H1 (cell line): Measurements from ENCODE around the gene KCMF1. TPM values are rescaled to one million over a fixed set of nuclear protein-coding genes. Genes with fewer than 3 reads are reported as not detected.

ENCODE experiments used
- CTCF ChIA-PET: fragments of 300-600 bp; sonication (Branson Sonifier 250); formaldehyde crosslinking; loops from one replicate; lab custom pipeline; 2021; ENCODE audit not compliant: partially characterized antibody; lab: Charles Lee
- POLR2A ChIA-PET: fragments of 300-600 bp; sonication (Branson Sonifier 250); formaldehyde crosslinking; loops from one replicate; lab custom pipeline; 2021; ENCODE audit warnings: inconsistent platforms; ENCODE audit not compliant: partially characterized antibody; lab: Charles Lee
- DNase-seq, 2 experiments: peaks; one replicate each; pipeline versions ENCODE4 v3.0.0 to v3.0.0-alpha.2; 2010 to 2022; ENCODE audit warnings: low spot score in 2 of 2, low read depth in 1 of 2, mixed read lengths in 1 of 2
- FAIRE-seq: peaks from 2 replicates; lab custom pipeline; 2011; peaks lifted over from hg19 to GRCh38; lab: Jason Lieb, UNC
- H2AFZ ChIP-seq: 2 replicates; pipeline ENCODE4 v1.8.1; 2012; ENCODE audit warnings: low read length, inconsistent platforms
- H2AK5ac ChIP-seq: 2 replicates; pipeline ENCODE4 v1.6.1; 2013; ENCODE audit warnings: low read depth, low read length
- H2BK120ac ChIP-seq: replicated peaks from 2 replicates; pipeline ENCODE3; 2013; ENCODE audit warnings: low read depth, low read length, inconsistent platforms
- H2BK12ac ChIP-seq: 2 replicates; pipeline ENCODE4 v1.6.1; 2013; ENCODE audit warnings: low read depth, low read length
- H2BK15ac ChIP-seq: 2 replicates; pipeline ENCODE4 v1.6.1; 2013; ENCODE audit warnings: low read length
- H2BK20ac ChIP-seq: 2 replicates; pipeline ENCODE4 v1.6.1; 2013; ENCODE audit warnings: low read length
- H2BK5ac ChIP-seq: 2 replicates; pipeline ENCODE4 v1.6.1; 2013; ENCODE audit warnings: low read depth, low read length
- H3K14ac ChIP-seq: 2 replicates; pipeline ENCODE4 v1.6.1; 2013; ENCODE audit warnings: inconsistent platforms; ENCODE audit not compliant: insufficient read length
- H3K18ac ChIP-seq: 2 replicates; pipeline ENCODE4 v1.6.1; 2013; ENCODE audit warnings: low read length; ENCODE audit errors: extremely low read depth
- H3K23ac ChIP-seq: 2 replicates; pipeline ENCODE4 v1.6.1; 2013; ENCODE audit warnings: inconsistent platforms; ENCODE audit not compliant: insufficient read length
- H3K23me2 ChIP-seq: 2 replicates; pipeline ENCODE4 v1.6.1; 2013; ENCODE audit warnings: low read depth, low read length
- H3K27ac ChIP-seq: 2 replicates; pipeline ENCODE4 v1.6.1; 2011; ENCODE audit warnings: low read depth, low read length, inconsistent platforms
- H3K27me3 ChIP-seq, 4 experiments: replicated peaks in 1 of 4; 1 replicate in 1 of 4; 2 replicates in 3 of 4; pipeline versions ENCODE4 v1.6.1 to v1.8.1; 2011 to 2013; ENCODE audit warnings: low read length in 3 of 4, mild to moderate bottlenecking in 3 of 4, inconsistent platforms in 2 of 4, mixed read lengths in 2 of 4, moderate library complexity in 1 of 4; ENCODE audit not compliant: control insufficient read depth in 3 of 4, insufficient read depth in 3 of 4; ENCODE audit errors: extremely low read depth in 1 of 4
- H3K36me3 ChIP-seq, 4 experiments: 2 replicates each; pipeline versions ENCODE4 v1.6.1 to v1.8.1; 2011 to 2013; ENCODE audit warnings: mild to moderate bottlenecking in 4 of 4, low read length in 3 of 4, moderate library complexity in 2 of 4, control low read depth in 1 of 4, inconsistent platforms in 1 of 4; ENCODE audit not compliant: insufficient read depth in 4 of 4, control insufficient read depth in 2 of 4
- H3K4ac ChIP-seq: replicated peaks from 2 replicates; pipeline ENCODE3; 2013; ENCODE audit warnings: low read length, low read depth, mixed read lengths, inconsistent platforms; ENCODE audit not compliant: insufficient read length
- H3K4me1 ChIP-seq, 4 experiments: replicated peaks in 1 of 4; 1 replicate in 1 of 4; 2 replicates in 3 of 4; pipeline versions ENCODE4 v1.6.1 to v1.8.1; 2011 to 2013; ENCODE audit warnings: low read length in 3 of 4, inconsistent platforms in 2 of 4, mixed read lengths in 1 of 4; ENCODE audit not compliant: insufficient read depth in 4 of 4, control insufficient read depth in 3 of 4
- H3K4me2 ChIP-seq, 2 experiments: 2 replicates each; pipeline versions ENCODE4 v1.6.1 to v1.8.1; 2011 to 2013; ENCODE audit warnings: low read depth in 2 of 2, low read length in 2 of 2, control low read depth in 1 of 2, inconsistent platforms in 1 of 2, mild to moderate bottlenecking in 1 of 2; ENCODE audit not compliant: insufficient read depth in 1 of 2
- H3K4me3 ChIP-seq, 4 experiments: fragments of 200-600, 300-600 bp in 1 of 4; sonication (generic), shearing (Covaris generic), sonication (Bioruptor Twin) in 1 of 4; 2 replicates each; pipeline versions ENCODE4 v1.5.1 to v1.8.1; 2011 to 2016; ENCODE audit warnings: low read length in 4 of 4, low read depth in 3 of 4, control low read depth in 2 of 4, inconsistent platforms in 2 of 4, mild to moderate bottlenecking in 2 of 4, mixed read lengths in 1 of 4, moderate library complexity in 1 of 4; ENCODE audit not compliant: insufficient read depth in 2 of 4; ENCODE audit errors: extremely low read depth in 1 of 4
- H3K56ac ChIP-seq: replicated peaks from 2 replicates; pipeline ENCODE3; 2013; ENCODE audit warnings: low read depth, mild to moderate bottlenecking, mixed read lengths, low read length, inconsistent platforms; ENCODE audit not compliant: insufficient read length
- H3K79me1 ChIP-seq: 2 replicates; pipeline ENCODE4 v1.6.1; 2013; ENCODE audit warnings: low read depth, low read length, control low read depth
- H3K79me2 ChIP-seq, 2 experiments: 2 replicates each; pipeline versions ENCODE4 v1.6.1 to v1.8.1; 2012 to 2013; ENCODE audit warnings: low read length in 2 of 2, mild to moderate bottlenecking in 2 of 2, inconsistent platforms in 1 of 2; ENCODE audit not compliant: insufficient read depth in 2 of 2, control insufficient read depth in 1 of 2
- H3K9ac ChIP-seq, 4 experiments: replicated peaks in 1 of 4; 1 replicate in 1 of 4; 2 replicates in 3 of 4; pipeline versions ENCODE4 v1.6.1 to v1.8.1; 2011 to 2013; ENCODE audit warnings: low read depth in 3 of 4, low read length in 3 of 4, control low read depth in 2 of 4, mild to moderate bottlenecking in 2 of 4, moderate library complexity in 2 of 4, inconsistent platforms in 1 of 4; ENCODE audit errors: extremely low read depth in 1 of 4
- H3K9me3 ChIP-seq, 2 experiments: 2 replicates each; pipeline versions ENCODE4 v1.6.1 to v1.8.1; 2012 to 2013; ENCODE audit warnings: mild to moderate bottlenecking in 2 of 2, moderate library complexity in 2 of 2, control low read depth in 1 of 2, inconsistent platforms in 1 of 2, low read depth in 1 of 2, low read length in 1 of 2, mixed read lengths in 1 of 2; ENCODE audit not compliant: insufficient read depth in 2 of 2
- H4K20me1 ChIP-seq, 2 experiments: replicated peaks in 1 of 2; 2 replicates each; pipeline versions ENCODE3 to v1.8.1; 2011 to 2013; ENCODE audit warnings: inconsistent platforms in 2 of 2, low read length in 2 of 2, mild to moderate bottlenecking in 1 of 2; ENCODE audit not compliant: insufficient read depth in 2 of 2, control insufficient read depth in 1 of 2
- H4K5ac ChIP-seq: 2 replicates; pipeline ENCODE4 v1.6.1; 2013; ENCODE audit warnings: low read length, low read depth, mixed read lengths, inconsistent platforms; ENCODE audit not compliant: insufficient read length
- H4K8ac ChIP-seq: 2 replicates; pipeline ENCODE4 v1.8.0; 2013; ENCODE audit warnings: mild to moderate bottlenecking, moderate library complexity, low read length, inconsistent platforms; ENCODE audit not compliant: insufficient read depth; ENCODE audit errors: extremely low read depth
- H4K91ac ChIP-seq: replicated peaks from 2 replicates; pipeline ENCODE3; 2013; ENCODE audit warnings: low read length, mixed read lengths, inconsistent platforms; ENCODE audit not compliant: insufficient read length
- BACH1 ChIP-seq: IDR thresholded peaks from 2 replicates; pipeline ENCODE4 v1.6.1; 2012; ENCODE audit warnings: low read length, improper control_type of control experiment
- KDM1A ChIP-seq: fragments of 200-600, 300-600 bp; sonication (generic); IDR thresholded peaks from 2 replicates; pipeline ENCODE4 v1.7.1; 2016; ENCODE audit warnings: mild to moderate bottlenecking, low read length, borderline replicate concordance
- PHF8 ChIP-seq: fragments of 200-600 bp; sonication (generic); conservative IDR thresholded peaks from 2 replicates; pipeline ENCODE4 v1.7.1; 2012; ENCODE audit warnings: low read depth, mild to moderate bottlenecking, inconsistent platforms, low read length, moderate library complexity
- POLR2A ChIP-seq, 2 experiments: IDR thresholded peaks; 1 replicate in 1 of 2; 2 replicates in 1 of 2; pipeline ENCODE4 v1.6.1; 2011; ENCODE audit warnings: low read depth in 2 of 2, low read length in 2 of 2, mild to moderate bottlenecking in 2 of 2; ENCODE audit errors: control extremely low read depth in 1 of 2
- RNF2 ChIP-seq: fragments of 200-900, 300-1000 bp; sonication (generic); IDR thresholded peaks from 2 replicates; pipeline ENCODE4 v1.7.1; 2016; ENCODE audit warnings: borderline replicate concordance, low read depth, mild to moderate bottlenecking, antibody characterized with exemption, low read length; ENCODE audit not compliant: poor library complexity, severe bottlenecking; ENCODE audit errors: missing control alignments
- SAP30 ChIP-seq: fragments of 300-600 bp; sonication (generic); IDR thresholded peaks from 2 replicates; pipeline ENCODE4 v1.7.1; 2012; ENCODE audit warnings: low read length, moderate library complexity, mild to moderate bottlenecking, inconsistent platforms; ENCODE audit not compliant: insufficient read depth, insufficient replicate concordance
- SIX5 ChIP-seq: IDR thresholded peaks from 2 replicates; pipeline ENCODE4 v1.6.1; 2011; ENCODE audit warnings: mild to moderate bottlenecking, low read depth, low read length
- WGBS, 2 experiments: shearing (Covaris generic) in 1 of 2; methylation state at CpG; one replicate each; pipeline versions ENCODE4 v1.1.6 to v1.1.7; 2013 to 2015; ENCODE audit warnings: low lambda C conversion rate in 2 of 2, mixed read lengths in 2 of 2, inconsistent platforms in 1 of 2, low coverage in 1 of 2, missing lambda C conversion rate in 1 of 2; ENCODE audit not compliant: insufficient replicate concordance in 2 of 2, insufficient coverage in 1 of 2, insufficient read length in 1 of 2; ENCODE audit errors: extremely low coverage in 1 of 2, missing lambda C conversion rate in 1 of 2; 5-methylcytosine and 5-hydroxymethylcytosine counted together
- polyA plus RNA-seq, 7 experiments: library from polyadenylated mRNA; depleted of rRNA in 3 of 7; stranded (reverse) in 5 of 7; unstranded in 2 of 7; fragments of >200 nt in 5 of 7; fragments of 200-250 nt in 2 of 7; gene quantifications; 1 replicate in 5 of 7; 2 replicates in 1 of 7; 4 replicates in 1 of 7; pipeline versions ENCODE4 v1.2.1 to v1.2.3, GENCODE V29; 2011 to 2013; ENCODE audit warnings: missing spikeins in 2 of 7, mixed read lengths in 2 of 7
- total RNA-seq: library from RNA; stranded (reverse); fragmentation: NEBNext Ultra II Directional; extraction: Animal tissue kit (Norgen Biotek cat#: 25700); gene quantifications from 2 replicates; pipeline ENCODE4 v1.2.1, GENCODE V29; 2021
- TF ChIP-seq, protein P1 (sequence below): IDR thresholded peaks from 2 replicates; pipeline ENCODE4 v1.6.1; 2011; ENCODE audit warnings: low read length, improper control_type of control experiment
- TF ChIP-seq, protein P2 (sequence below): IDR thresholded peaks from 2 replicates; pipeline ENCODE4 v1.6.1; 2012; ENCODE audit warnings: low read length, inconsistent platforms
- TF ChIP-seq, protein P3 (sequence below): IDR thresholded peaks from 2 replicates; pipeline ENCODE4 v1.6.1; 2011; ENCODE audit warnings: low read depth, mild to moderate bottlenecking, low read length; ENCODE audit not compliant: insufficient read depth

The KCMF1 gene
- total and polyA plus RNA-seq, 2 of the 8 experiments (the other 6 are each of a cell fraction or from before 2014, with no cell fraction given), result 86.9 to 149 TPM

DNA sequence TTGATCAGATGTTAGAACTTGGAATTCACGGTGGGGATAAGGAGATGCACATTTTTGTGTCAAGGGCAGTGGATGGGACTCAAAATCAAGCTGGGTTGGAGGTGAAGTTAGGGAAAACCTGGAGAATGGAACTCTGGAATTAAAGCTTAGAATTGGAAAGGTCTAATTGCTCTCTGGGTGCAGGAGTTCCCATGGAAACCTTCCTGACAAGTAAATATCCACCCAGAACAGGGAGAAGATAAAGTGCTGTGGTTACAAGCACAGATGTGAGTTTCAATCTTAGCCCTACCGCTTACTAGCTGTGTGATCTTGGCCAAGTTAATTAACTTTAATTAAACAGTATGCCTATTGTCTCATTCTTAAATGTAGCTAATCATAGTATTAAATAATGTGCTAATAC, 90.9 kb downstream of the KCMF1 start:
- no peak overlapping the region for H3K9ac ChIP-seq
- no peak overlapping the region for H2BK12ac ChIP-seq
- no peak overlapping the region for H3K4me2 ChIP-seq
- no peak overlapping the region for H3K27ac ChIP-seq
- no peak overlapping the region for H2AK5ac ChIP-seq
- H2BK20ac ChIP-seq, result no peak overlapping the region
- H2AFZ ChIP-seq, result no peak overlapping the region
- CTCF ChIA-PET, result interaction anchor here (0.6 to 2.1 kb wide), 9 partner anchors 10 to 388 kb away, joined by 3 to 7 read pairs (median 4); no protein-coding TSS in a partner anchor
- H3K23ac ChIP-seq, result no peak overlapping the region
- no peaks in the 10 kb centered on the region for H3K36me3 ChIP-seq
- FAIRE-seq (no peak), DNase-seq (no peak)
- no peaks in the 10 kb centered on the region for H4K20me1 ChIP-seq
- peaks cover 0 to 4% (median 0%) of the 10 kb centered on the region in 4 experiments; a peak in 3 of 7 replicates for H3K27me3 ChIP-seq
- H4K91ac ChIP-seq, result no peak overlapping the region
- no peak overlapping the region for H3K56ac ChIP-seq
- H2BK15ac ChIP-seq, result no peak overlapping the region
- no peak overlapping the region for H3K18ac ChIP-seq
- H2BK120ac ChIP-seq, result no peak overlapping the region
- POLR2A ChIA-PET, result interaction anchor here (0.5 to 1.7 kb wide), 4 partner anchors 9 to 251 kb away, joined by 3 to 6 read pairs (median 3); no protein-coding TSS in a partner anchor
- no peaks in the 10 kb centered on the region for H3K9me3 ChIP-seq
- H4K5ac ChIP-seq, result no peak overlapping the region
- no peak overlapping the region for H3K14ac ChIP-seq
- no peak overlapping the region for H3K4ac ChIP-seq
- H2BK5ac ChIP-seq, result no peak overlapping the region
- H3K4me1 ChIP-seq, result peaks cover 9 to 18% (median 12%) of the 10 kb centered on the region in 4 experiments
- H3K23me2 ChIP-seq, result peaks cover under 1% of the 10 kb centered on the region; the same call in 1 of the 2 replicates
- no peak overlapping the region for H4K8ac ChIP-seq
- no peak overlapping the region for H3K4me3 ChIP-seq
- no peaks in the 10 kb centered on the region for H3K79me2 ChIP-seq
- 91% methylated on average over 2 of the region's 2 CpGs; no CpG with 5 or more reads in 1 of the 2 experiments for WGBS, 2 experiments
- H3K79me1 ChIP-seq, result no peaks in the 10 kb centered on the region
- TF ChIP-seq, protein P1, sequence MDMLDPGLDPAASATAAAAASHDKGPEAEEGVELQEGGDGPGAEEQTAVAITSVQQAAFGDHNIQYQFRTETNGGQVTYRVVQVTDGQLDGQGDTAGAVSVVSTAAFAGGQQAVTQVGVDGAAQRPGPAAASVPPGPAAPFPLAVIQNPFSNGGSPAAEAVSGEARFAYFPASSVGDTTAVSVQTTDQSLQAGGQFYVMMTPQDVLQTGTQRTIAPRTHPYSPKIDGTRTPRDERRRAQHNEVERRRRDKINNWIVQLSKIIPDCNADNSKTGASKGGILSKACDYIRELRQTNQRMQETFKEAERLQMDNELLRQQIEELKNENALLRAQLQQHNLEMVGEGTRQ, result no peak
- TF ChIP-seq BACH1 (no peak), POLR2A (IDR thresholded peaks at IDR 0.05; ENCODE audit: control extremely low read depth in 1 of 2, low read depth in 2 of 2, low read length in 2 of 2) (no peak), KDM1A (no peak), SIX5 (no peak), PHF8 (no peak), SAP30 (no peak), RNF2 (no peak)
- TF ChIP-seq, protein P2, sequence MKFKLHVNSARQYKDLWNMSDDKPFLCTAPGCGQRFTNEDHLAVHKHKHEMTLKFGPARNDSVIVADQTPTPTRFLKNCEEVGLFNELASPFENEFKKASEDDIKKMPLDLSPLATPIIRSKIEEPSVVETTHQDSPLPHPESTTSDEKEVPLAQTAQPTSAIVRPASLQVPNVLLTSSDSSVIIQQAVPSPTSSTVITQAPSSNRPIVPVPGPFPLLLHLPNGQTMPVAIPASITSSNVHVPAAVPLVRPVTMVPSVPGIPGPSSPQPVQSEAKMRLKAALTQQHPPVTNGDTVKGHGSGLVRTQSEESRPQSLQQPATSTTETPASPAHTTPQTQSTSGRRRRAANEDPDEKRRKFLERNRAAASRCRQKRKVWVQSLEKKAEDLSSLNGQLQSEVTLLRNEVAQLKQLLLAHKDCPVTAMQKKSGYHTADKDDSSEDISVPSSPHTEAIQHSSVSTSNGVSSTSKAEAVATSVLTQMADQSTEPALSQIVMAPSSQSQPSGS, result no peak
- TF ChIP-seq, protein P3, sequence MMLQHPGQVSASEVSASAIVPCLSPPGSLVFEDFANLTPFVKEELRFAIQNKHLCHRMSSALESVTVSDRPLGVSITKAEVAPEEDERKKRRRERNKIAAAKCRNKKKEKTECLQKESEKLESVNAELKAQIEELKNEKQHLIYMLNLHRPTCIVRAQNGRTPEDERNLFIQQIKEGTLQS, result no peak
